Anterior cingulate cortex (tissue), 58 donors: ENCODE results near the gene BPI.
"Not testable (repeated sequence)": the region's sequence is repeated elsewhere in the genome, so short reads cannot be mapped to it uniquely, and the experiment has no call there.

Experiments
- DNase-seq, 58 donors: peaks; one replicate each; lab custom pipeline; 2025; lab: John Stamatoyannopoulos, UW

The BPI gene

DNA sequence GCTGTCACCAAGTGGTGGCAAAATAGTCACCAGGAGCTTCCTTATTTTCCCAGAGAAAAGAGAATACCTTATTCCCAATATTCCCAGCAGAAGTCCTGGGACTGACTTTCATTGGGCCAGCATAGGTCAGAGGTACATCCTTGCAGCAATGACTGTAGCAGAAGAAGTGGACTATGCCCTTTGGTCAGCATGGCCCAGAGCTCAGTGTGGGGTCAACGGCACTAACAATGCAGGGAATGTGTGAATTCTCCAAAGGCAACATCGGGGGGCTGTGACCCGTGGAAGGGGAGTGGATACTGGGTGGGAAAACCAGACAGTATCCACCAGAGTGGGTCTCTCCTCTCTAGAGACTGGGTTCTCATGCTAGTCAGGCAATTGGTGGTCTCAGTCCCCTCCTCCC, 26.7 kb downstream of the BPI start:
- DNase-seq, result no peak

DNA sequence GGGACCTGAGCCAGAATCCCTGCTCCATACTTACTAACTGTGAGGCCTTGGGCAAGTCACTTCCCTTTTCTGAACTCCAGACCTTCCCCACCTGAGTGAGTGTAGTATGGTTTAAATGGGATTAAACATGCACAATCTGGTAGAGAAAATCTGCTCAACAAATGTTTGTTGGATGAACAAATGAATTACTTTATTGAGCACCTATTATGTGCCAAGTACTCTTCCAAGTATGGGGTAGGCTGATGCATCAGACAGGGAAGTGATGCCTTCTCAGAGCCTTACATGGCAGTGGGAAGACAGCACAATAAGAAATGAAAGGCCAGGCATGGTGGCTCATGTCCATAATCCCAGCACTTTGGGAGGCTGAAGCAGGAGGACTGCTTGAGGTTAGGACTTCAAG, 27.3 kb downstream of the BPI start:
- no peak for DNase-seq

DNA sequence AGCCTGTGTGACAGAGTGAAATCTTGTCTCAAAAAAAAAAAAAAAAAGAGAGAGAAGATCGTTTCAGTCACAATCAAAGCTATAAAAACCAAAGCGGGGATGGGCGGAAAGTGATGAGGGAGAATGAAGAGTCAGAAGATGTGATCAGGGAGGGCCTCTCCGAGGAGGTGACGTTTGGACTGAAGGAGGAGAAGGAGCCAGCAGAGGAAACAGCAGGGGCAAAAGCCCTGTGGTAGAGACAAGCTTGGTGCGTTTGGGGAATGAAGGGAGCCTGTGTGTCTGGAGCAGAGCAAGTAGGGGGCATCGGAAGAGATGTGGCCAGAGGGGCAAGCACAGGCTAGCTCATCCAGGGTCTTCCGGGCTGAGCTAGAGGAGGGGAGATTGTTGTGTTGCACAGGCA, 27.9 kb downstream of the BPI start:
- no peak for DNase-seq

DNA sequence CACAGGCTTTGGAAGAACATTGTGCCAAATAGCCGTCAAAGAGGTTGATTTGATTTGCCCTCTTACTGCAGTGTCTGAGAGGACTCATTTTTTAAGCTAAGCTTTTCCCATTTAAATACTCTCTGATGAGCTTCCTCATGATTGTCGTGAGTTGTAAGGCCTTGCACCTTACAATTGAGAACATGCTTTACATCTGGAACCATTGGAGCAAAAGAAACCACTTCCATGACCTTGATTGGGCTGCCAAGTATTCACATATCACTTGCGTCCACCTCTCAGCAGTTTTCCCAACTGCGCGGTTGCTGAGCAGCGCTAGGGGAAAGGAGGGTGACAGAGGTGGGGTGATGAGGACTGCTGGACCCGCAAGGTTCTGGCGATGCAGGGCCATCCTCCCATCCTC, 30.1 kb downstream of the BPI start:
- DNase-seq, result no peak

DNA sequence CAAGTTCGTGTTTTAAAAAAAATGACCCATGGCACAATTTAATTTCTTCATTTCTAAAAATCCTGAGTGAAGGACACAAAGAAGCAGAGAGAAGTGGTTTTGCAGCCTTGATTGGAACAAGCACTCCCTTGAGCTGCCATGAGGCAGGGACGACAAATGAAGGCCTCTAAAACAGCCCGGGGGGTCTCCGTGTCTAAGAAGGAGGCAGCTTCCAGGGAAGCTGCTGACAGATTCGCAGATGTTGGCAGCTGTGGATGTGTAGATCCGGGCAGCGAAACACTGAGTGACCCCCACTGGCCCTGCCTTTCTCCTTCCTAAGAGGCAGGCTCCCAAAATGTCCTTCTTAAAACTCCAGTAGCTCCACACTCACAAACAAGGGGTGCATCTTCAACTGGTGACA, 32.8 kb downstream of the BPI start:
- no peak for DNase-seq

DNA sequence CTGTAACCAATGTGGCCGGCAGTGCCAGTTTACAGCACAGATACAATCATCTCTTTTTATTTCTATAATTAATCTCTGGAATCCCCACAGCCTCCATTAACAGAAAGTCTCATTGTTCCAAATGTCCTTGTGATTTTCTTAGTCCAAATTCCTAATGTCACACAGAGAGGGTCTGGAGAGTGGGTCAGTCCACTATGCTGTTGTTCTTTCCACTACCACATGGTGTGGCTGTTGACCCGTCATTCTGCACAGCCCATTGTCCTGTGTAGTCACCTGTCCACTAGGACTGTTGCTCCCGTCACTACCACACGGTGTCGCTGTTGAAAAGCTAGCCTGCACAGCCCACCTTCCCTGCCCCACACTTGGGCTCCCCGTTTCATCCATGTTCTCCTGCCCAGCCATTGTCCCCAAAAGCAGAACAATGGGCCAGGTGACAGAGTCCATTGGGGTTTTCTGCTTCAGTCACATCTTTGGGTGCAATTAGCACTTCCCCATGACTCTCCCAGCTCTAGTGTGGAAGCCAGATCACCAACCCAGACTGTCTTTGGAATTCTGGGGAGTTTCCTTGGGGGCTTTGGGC, 33.7 kb downstream of the BPI start:
- peak in 20 of 58 donors; percentile 6 to 71 (median 27) for DNase-seq

DNA sequence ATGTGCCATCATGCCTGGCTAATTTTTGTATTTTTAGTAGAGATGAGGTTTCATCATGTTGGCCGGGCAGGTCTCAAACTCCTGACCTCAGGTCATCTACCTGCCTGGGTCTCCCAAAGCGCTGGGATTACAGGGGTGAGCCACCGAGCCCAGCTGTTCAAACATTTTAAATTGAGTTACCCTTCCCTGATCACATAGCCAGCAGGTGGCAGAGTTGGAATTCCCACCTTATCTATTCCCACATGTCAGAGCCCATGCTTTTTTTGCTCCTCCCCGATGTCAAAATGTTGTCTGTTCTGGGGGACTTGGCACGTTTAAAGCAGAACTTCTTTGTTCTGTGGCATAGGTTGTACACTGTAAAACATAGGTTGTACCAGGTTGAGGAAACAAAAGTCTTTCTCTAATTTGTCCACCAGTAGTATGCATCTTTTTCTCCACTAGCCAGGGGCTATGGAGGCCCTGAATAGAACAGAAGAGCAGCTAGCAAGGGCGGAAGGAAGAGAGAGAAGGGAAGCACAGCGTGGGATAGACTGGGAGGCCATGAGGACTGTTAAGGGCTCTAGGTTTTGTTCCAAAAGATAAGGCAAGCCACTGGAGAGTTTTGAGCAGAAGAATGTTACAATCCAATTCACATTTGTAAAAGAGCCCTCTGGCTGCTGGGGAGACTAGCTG, 35.0 kb downstream of the BPI start:
- peak in 2 of 58 donors; percentile 5 to 24 for DNase-seq

DNA sequence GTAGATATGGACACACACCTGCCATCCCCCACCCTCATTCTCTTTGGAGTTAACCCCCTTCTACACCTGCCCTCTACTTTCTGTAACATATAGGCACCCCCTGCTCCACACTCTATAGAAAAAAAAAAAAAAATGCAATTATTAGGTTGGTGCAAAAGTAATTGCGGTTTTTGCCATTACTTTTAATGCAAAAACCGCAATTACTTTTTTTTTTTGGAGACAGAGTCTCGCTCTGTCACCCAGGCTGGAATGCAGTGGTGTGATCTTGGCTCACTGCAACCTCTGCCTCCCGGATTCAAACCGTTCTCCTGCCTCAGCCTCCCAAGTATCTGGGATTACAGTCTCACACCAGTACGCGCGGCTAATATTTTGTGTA, 35.6 kb downstream of the BPI start:
- DNase-seq, result not testable (repeated sequence)

DNA sequence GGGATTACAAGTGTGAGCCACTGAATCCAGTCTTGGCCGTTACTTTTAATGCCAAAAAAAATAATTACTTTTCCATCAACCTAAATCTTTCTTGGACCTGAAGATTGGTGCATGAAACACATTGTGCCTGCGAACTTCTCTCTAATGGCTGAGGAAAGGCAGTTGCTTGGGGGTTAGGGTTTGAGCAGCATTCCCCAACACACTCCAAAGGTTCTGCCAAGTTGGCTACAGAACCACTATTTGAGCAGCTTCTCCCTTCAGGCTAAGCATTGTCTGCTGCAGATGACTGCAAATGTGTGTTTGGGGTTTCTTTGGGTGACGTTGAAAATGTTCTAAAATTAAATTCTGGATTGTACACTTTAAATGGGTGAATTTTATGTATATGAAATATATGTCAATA, 36.0 kb downstream of the BPI start:
- DNase-seq, result peak in 1 of 58 donors; percentile 10

DNA sequence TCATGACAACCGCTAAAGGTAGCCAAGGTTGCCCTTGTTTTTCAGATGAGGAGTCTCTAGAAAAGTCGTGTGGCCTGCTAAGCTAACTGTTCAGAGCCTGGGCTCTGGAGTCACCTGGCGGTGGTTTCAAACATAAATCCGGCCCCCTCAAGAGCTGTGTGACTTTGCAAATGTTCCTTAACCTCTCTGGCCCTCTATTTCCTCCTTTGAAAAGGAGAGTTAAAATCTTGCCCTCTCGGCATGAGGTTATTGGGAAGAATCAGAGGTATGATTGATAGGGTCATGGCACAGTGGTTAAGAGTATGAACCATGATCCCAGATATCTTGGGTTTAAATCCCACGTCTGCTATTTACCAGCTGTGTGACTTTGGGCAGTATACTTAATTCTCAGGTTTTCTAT, 36.7 kb downstream of the BPI start:
- DNase-seq, result no peak

DNA sequence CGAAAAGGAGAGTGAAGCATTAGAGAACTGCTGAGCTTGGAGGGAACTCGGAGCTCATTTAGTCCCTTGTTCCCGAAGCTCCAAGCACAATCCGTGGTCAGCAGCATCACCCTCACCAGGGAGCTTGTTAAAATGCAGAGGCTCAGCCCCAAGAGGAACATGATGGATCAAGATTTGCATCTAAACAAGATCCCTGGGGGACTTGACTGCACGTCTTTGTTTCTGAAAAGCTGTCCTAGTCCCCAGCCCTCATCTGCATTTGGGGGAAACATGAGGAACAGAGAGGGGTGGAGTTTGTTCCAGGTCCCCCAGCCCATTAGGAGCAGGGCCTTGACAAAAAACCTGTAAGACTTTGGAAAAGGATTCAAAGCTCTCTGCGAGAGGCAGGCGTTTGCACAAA, 38.3 kb downstream of the BPI start:
- DNase-seq, result peak in 17 of 58 donors; percentile 5 to 80 (median 17)

DNA sequence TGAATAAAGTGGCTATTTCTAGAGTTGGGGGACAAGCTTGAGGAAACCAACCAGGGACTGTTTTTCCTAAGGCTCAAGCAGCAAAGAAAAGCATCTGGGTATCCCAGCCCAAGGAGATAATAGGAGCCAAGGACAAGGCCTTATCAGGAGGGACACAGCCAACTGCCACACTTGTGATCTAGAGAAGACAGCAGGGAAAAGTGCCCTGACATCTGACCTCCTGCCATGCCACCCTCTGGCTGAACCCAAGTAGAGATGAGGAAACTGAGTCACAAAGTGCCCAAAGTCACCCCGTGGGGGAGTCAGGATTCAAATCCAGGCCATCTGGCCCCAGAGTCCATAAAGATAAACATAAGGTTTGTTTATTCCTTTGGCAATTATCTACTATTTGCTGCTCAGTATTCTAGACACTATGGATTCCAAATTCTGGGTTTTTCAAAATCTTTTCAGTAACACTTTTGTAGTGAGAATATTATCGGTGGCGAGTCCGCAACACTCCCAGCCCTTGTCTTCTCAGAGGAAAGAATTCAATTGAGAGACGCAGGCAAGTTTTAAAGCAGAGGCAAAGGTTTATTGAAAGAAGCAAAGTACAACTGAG, 38.9 kb downstream of the BPI start:
- no peak for DNase-seq

DNA sequence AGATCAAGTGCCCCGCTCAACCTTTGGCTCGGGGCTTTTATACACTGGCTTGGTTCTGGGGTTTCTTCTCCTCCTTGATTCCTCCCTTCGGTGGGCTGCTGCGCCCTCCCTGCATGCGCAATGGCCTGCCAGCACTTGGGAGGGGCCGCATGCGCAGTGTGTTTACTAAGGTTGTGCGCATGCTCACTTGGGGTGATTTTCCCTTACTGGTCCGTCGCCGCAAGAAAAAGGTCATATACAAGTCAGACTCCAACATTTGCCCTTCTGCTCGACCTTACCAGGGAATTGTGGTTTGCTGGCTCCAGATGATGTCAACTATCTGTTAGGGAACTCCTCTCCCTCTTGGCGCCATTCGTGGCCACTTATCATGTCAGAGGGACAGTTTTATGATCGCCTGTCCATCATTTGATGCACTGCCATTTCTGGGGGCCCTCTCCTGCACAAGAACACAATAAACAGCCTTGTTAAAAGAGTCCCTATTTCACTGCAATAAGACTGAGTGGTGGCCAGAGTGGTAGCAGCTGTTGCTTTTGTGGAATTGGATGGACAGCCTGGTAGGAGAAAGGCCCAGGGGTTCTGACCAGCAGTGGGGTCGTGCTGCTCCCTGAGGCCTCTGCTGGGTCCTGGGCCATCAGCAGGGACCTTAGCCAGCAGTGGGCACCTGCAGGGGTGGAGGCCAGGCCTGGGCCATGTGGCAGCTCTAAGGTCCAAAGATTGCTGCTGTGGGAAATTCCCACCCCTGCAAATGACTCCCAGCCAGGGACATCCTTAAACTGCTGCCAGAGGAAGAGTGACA, 39.6 kb downstream of the BPI start:
- DNase-seq, result no peak

DNA sequence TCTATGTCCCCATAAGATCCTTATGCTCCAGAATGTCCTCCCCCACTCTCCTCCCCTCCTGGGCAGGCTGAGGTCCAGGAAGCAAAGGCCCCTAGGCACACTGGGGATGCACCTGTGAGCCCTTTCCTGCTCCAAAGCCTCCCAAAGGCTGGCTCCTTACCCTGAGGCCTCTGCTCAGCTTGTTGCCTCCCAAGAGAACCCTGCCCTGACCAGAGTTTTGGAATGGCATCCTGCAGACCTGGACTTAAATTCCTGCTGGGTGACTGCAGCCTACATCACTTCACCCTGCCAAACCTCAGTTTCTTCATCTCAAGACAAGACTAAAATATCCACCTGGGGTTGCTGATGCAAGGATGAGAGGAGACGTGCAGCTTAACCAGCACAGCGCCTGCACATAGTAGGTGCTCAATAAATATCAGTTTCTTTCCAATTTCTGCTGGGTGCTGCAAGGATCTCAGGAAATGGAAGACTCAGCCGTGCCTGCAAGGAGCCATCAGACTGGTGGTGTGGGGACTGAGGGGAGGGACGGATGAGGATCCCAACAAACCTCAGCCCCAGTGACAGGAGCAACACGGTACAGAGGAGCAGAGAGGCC, 40.2 kb downstream of the BPI start:
- DNase-seq, result no peak

DNA sequence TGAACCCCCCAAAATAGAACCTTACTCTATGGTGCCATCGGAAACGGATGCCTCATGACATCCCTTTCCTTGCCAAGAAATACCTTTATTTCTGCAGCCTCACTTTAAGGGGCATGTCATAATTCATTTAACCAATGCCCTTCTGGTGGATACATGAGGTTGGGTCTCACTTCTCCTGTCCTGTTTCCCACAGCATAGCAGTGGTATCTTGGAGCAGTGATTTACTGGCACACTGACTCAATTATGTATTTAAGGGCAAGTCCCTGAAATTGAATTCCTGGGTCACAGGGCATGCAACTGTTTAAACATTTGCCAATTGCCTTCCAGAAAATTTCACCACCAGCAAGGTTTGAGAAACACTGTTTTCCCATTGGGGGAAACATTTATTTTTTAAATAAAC, 41.7 kb downstream of the BPI start:
- DNase-seq, result no peak

DNA sequence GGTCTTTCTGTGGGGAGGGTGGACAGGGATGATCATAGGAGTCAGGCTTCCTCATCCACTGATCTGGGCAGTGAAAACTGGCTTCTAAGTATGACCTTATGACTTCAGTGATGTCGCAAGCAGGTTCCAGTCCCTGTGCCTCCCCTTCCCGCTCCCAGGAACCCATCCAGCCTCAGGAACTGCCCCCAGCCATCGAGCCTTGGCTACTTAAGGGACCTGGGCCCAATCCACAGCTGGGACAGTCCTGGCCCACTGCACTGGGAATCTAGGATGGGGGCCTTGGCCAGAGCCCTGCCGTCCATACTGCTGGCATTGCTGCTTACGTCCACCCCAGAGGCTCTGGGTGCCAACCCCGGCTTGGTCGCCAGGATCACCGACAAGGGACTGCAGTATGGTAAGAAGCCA, 42.3 kb downstream of the BPI start, which contains the start of gene LBP:
TSS of gene LBP (plus strand) at position 236 of the 405 bp plus-strand sequence. CDS start at position 271, 35 bp downstream.
- DNase-seq, result no peak

DNA sequence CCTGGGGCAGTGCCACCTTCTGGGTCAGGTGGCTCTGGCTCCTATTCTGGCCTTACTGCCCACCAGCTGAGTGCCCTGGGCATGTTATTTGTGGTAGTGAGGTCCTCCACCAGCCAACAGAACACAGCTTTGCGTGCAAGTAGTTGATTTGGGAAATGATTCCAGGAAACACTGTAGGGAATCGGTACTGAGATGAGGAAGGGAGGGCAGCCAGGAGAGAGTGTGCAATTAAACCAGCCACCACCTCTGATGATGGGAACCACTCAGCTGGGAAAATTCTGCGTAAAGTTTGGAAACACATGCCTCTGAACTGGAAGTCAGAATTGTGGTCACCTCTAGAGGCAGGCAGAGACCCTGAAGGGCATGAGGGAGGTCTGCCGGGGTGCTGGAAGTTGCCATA, 42.8 kb downstream of the BPI start:
- DNase-seq, result no peak

DNA sequence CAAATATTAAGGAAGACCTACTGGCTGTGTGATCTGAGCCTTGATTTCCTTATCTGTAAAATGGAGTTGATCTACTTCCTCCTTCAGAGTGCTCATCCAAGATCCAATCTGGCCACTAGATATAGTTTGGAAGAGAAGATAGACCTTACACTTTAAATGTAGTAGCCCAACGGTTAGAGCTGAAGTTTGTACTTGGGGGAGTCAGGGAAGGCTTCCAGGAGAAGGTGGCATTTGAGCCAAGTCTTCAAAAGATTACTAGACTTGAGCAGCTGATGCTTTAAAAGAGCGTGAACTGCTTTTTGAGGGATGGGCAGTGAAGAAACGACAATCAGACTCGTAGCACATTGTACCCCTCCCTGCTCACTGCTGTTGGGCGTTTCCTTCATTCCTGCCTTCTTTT, 45.9 kb downstream of the BPI start:
- DNase-seq, result no peak

DNA sequence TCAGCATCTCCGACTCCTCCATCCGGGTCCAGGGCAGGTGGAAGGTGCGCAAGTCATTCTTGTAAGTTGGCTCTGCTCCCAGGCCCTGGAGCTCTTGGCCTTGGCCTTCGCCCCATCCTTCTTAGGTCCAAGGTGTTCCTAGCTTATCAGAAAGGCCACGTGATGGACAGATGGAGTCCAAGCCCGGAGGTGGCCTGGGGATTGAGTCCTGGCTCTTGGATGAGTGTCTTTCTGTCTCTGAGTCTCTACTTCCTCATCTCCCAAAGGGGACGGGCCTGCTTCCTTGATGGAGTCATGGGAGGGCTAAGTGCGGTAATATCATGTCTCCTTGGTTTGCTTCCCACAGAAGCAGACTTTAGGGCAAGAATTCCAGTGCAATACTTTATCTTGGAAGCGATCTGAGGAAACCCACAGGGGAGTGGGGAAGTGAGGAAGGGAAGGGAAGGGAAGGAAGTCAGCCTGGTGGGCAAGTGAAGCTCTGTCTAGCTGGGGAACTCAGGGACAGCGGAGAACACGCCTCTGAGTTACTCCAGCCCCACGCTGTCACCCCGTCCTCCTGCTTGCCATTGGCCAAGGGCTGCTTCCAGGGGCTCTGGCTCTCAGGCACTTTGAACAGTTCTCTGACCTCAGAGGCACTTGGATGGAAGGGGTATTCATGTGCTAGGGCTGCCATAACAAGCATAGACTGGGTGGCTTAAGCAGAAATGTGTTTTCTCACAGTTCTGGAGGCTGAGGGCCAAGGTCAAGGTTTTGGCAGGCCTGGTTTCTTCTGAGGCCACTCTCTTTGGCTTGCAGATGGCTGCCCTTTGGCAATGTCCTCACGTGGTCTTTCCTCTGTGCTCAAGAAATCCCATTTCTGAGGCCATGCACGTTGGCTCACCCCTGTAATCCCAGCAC, 47.2 kb downstream of the BPI start:
- DNase-seq, result peak in 4 of 58 donors; percentile 11 to 43 (median 17)

DNA sequence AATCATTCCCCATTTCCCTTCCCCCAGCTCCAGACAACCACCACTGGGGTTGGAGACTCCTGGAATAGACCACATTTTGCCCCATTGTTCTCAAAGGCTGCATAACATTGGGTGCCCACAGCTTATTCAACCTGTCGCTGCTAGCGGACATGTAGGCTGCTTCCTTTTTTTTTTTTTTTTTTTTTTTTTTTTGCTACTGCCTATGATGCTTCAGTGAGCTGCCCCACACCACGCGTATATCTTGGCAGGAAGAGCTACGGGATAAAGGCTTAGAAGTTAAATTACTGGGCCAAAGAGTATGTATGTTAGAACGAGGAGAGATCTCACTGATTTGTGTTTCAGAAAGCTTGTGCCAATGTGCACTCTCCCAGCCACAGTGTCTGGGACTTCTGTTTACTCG, 49.4 kb downstream of the BPI start:
- DNase-seq, result no peak
